Liver (tissue), 9 donors: ENCODE data around the gene YPEL5. TPM values are rescaled to one million over a fixed set of nuclear protein-coding genes. Genes with fewer than 3 reads are reported as not detected.

Source experiments
- DNase-seq: peaks from one replicate; pipeline ENCODE4 v3.0.0-alpha.2; 2017; ENCODE audit warnings: low spot score
- H3K27ac ChIP-seq, 2 donors: one replicate each; pipeline ENCODE4 v1.7.0; 2013; ENCODE audit warnings: inconsistent platforms in 2 of 2, low read length in 2 of 2, control low read depth in 1 of 2, low read depth in 1 of 2, mild to moderate bottlenecking in 1 of 2
- H3K27me3 ChIP-seq, 4 donors: one replicate each; pipeline versions ENCODE4 v1.6.1 to v1.7.0; 2013; ENCODE audit warnings: low read length in 3 of 4, inconsistent platforms in 1 of 4, mild to moderate bottlenecking in 1 of 4, moderate library complexity in 1 of 4; ENCODE audit not compliant: control insufficient read depth in 4 of 4, insufficient read depth in 4 of 4
- H3K36me3 ChIP-seq, 4 donors: one replicate each; pipeline versions ENCODE4 v1.6.1 to v1.7.0; 2013; ENCODE audit warnings: low read length in 3 of 4, mild to moderate bottlenecking in 3 of 4, low read depth in 1 of 4, moderate library complexity in 1 of 4; ENCODE audit not compliant: control insufficient read depth in 4 of 4, insufficient read depth in 3 of 4
- H3K4me1 ChIP-seq, 4 donors: one replicate each; pipeline versions ENCODE4 v1.6.1 to v1.7.0; 2013; ENCODE audit warnings: low read length in 3 of 4, mild to moderate bottlenecking in 3 of 4, moderate library complexity in 1 of 4; ENCODE audit not compliant: control insufficient read depth in 4 of 4, insufficient read depth in 4 of 4
- H3K4me3 ChIP-seq, 3 donors: one replicate each; pipeline versions ENCODE4 v1.6.1 to v1.7.0; 2013; ENCODE audit warnings: low read length in 3 of 3, control low read depth in 1 of 3, low read depth in 1 of 3, mild to moderate bottlenecking in 1 of 3
- H3K9ac ChIP-seq, 2 donors: one replicate each; pipeline ENCODE4 v1.7.0; 2013; ENCODE audit warnings: low read length in 2 of 2, mild to moderate bottlenecking in 2 of 2, moderate library complexity in 2 of 2, control low read depth in 1 of 2, low read depth in 1 of 2
- H3K9me3 ChIP-seq, 4 donors: one replicate each; pipeline versions ENCODE4 v1.6.1 to v1.7.0; 2013; ENCODE audit warnings: low read length in 3 of 4; ENCODE audit not compliant: control insufficient read depth in 4 of 4
- ATF3 ChIP-seq: IDR thresholded peaks from 2 replicates; pipeline ENCODE4 v1.6.1; 2016; ENCODE audit warnings: antibody characterized with exemption
- CTCF ChIP-seq: fragments of 150-350 bp; IDR thresholded peaks from 2 replicates; pipeline ENCODE4 v1.5.1; 2017; ENCODE audit warnings: improper control_type of control experiment, low read depth, low read length; ENCODE audit not compliant: missing input control
- EGR1 ChIP-seq, 2 donors: IDR thresholded peaks; 2 replicates each; pipeline ENCODE4 v1.6.1; 2016 to 2018; ENCODE audit warnings: antibody characterized with exemption in 2 of 2, low read depth in 2 of 2
- FOXA1 ChIP-seq: IDR thresholded peaks from 2 replicates; pipeline ENCODE4 v1.6.1; 2016; ENCODE audit warnings: antibody characterized with exemption
- FOXA2 ChIP-seq: IDR thresholded peaks from 2 replicates; pipeline ENCODE4 v1.6.1; 2016; ENCODE audit warnings: antibody characterized with exemption
- GABPA ChIP-seq, 2 donors: IDR thresholded peaks in 1 of 2; conservative IDR thresholded peaks in 1 of 2; 2 replicates each; pipeline ENCODE4 v1.6.1; 2016; ENCODE audit warnings: antibody characterized with exemption in 2 of 2, mild to moderate bottlenecking in 1 of 2, moderate library complexity in 1 of 2
- HNF4G ChIP-seq: IDR thresholded peaks from 2 replicates; pipeline ENCODE4 v1.6.1; 2016; ENCODE audit warnings: antibody characterized with exemption
- MAX ChIP-seq: IDR thresholded peaks from 2 replicates; pipeline ENCODE4 v1.6.1; 2016; ENCODE audit warnings: antibody characterized with exemption
- NR2F2 ChIP-seq: IDR thresholded peaks from 2 replicates; pipeline ENCODE4 v1.6.1; 2016; ENCODE audit warnings: antibody characterized with exemption
- REST ChIP-seq: IDR thresholded peaks from 2 replicates; pipeline ENCODE4 v1.6.1; 2016; ENCODE audit warnings: antibody characterized with exemption, mild to moderate bottlenecking
- RXRA ChIP-seq, 2 donors: IDR thresholded peaks; 2 replicates each; pipeline ENCODE4 v1.6.1; 2017 to 2018; ENCODE audit warnings: antibody characterized with exemption in 2 of 2, mild to moderate bottlenecking in 1 of 2
- SP1 ChIP-seq: IDR thresholded peaks from 2 replicates; pipeline ENCODE4 v1.6.1; 2018; ENCODE audit warnings: antibody characterized with exemption, mild to moderate bottlenecking
- TAF1 ChIP-seq: conservative IDR thresholded peaks from 2 replicates; pipeline ENCODE4 v1.6.1; 2016; ENCODE audit warnings: antibody characterized with exemption, mild to moderate bottlenecking
- YY1 ChIP-seq: IDR thresholded peaks from 2 replicates; pipeline ENCODE4 v1.6.1; 2016; ENCODE audit warnings: antibody characterized with exemption, mild to moderate bottlenecking
- ZBTB33 ChIP-seq: IDR thresholded peaks from 2 replicates; pipeline ENCODE4 v1.6.1; 2016; ENCODE audit warnings: antibody characterized with exemption
- WGBS: extraction: QIAGEN DNeasy Blood & Tissue Kit; methylation state at CpG from one replicate; pipeline ENCODE4 v1.1.7; 2013; 5-methylcytosine and 5-hydroxymethylcytosine counted together
- polyA plus RNA-seq, 2 donors: library from polyadenylated mRNA; stranded (reverse) in 1 of 2; unstranded in 1 of 2; fragments of 200-250 nt in 1 of 2; fragments of >200 nt in 1 of 2; fragmentation: Nextera tagmentation in 1 of 2; extraction: Ambion mirVana in 1 of 2; gene quantifications; one replicate each; pipeline versions ENCODE4 v1.2.1 to v1.2.3, GENCODE V29; 2013 to 2015
- total RNA-seq, 2 donors: library from RNA; depleted of rRNA; stranded (reverse); fragments of >200 nt; gene quantifications; one replicate each; pipeline ENCODE4 v1.2.3, GENCODE V29; 2014
- donor health status: healthy.
- donor health status: healthy.
- donor health status: healthy.
- donor health status: healthy.
- donor health status: healthy.

YPEL5 gene
- total and polyA plus RNA-seq, 4 donors: 20.4 to 62.8 (median 36.5) TPM

GRCh38 chr2:30115981-30116285 is 30.9 kb upstream of the YPEL5 start:
- no peak overlapping the region for H3K27ac ChIP-seq
- no peaks in the 10 kb centered on the region for H3K36me3 ChIP-seq
- no peaks in the 10 kb centered on the region for H3K4me1 ChIP-seq
- no peak overlapping the region for H3K9ac ChIP-seq
- WGBS: 69% methylated on average over 5 of the region's 5 CpGs
- H3K27me3 ChIP-seq: no peaks in the 10 kb centered on the region
- no peaks in the 10 kb centered on the region for H3K9me3 ChIP-seq
- no peak for DNase-seq
- no peak overlapping the region for H3K4me3 ChIP-seq
- TF ChIP-seq MAX: no peak
- TF ChIP-seq TAF1: no peak
- no peak for TF ChIP-seq NR2F2
- no peak for TF ChIP-seq HNF4G
- TF ChIP-seq SP1: no peak
- TF ChIP-seq GABPA (IDR thresholded peaks at IDR 0.05 in 1 of 2, conservative IDR thresholded peaks at IDR 0.05 in 1 of 2): no peak
- TF ChIP-seq REST: no peak
- TF ChIP-seq FOXA1: no peak
- TF ChIP-seq CTCF: no peak
- TF ChIP-seq ATF3: no peak
- no peak for TF ChIP-seq EGR1 (IDR thresholded peaks at IDR 0.05; ENCODE audit: low read depth in 2 of 2)

GRCh38 chr2:30122362-30122761 is 24.4 kb upstream of the YPEL5 start:
- no peak for TF ChIP-seq SP1
- no peak for TF ChIP-seq RXRA (IDR thresholded peaks at IDR 0.05)
- no peak for TF ChIP-seq NR2F2
- no peak for TF ChIP-seq TAF1
- no peak for TF ChIP-seq YY1
- TF ChIP-seq REST: no peak
- no peak for TF ChIP-seq MAX
- no peak for TF ChIP-seq FOXA2
- TF ChIP-seq ZBTB33: no peak
- no peak for TF ChIP-seq HNF4G
- no peak for TF ChIP-seq CTCF
- no peak for TF ChIP-seq EGR1 (IDR thresholded peaks at IDR 0.05; ENCODE audit: low read depth in 2 of 2)
- TF ChIP-seq GABPA (IDR thresholded peaks at IDR 0.05 in 1 of 2, conservative IDR thresholded peaks at IDR 0.05 in 1 of 2): no peak
- TF ChIP-seq ATF3: no peak
- no peak for TF ChIP-seq FOXA1
- Histone ChIP-seq H3K27ac (no peak overlapping the region), H3K27me3 (no peaks in the 10 kb centered on the region), H3K4me3 (no peak overlapping the region), H3K9ac (no peak overlapping the region), H3K9me3 (no peaks in the 10 kb centered on the region), H3K4me1 (peaks cover 0 to 4% (median 1%) of the 10 kb centered on the region in 4 donors), H3K36me3 (no peaks in the 10 kb centered on the region)
- no peak for DNase-seq
- 93% methylated on average over 3 of the region's 3 CpGs for WGBS
